SKM-1 treated with dmso at 0.1 percent for 144 hours (cell line): ENCODE results near the gene SYTL5.
"Not testable (repeated sequence)": the region's sequence is repeated elsewhere in the genome, so short reads cannot be mapped to it uniquely, and the experiment has no call there.

Source experiments
- DNase-seq: peaks from one replicate; lab custom pipeline; 2025; ENCODE audit not compliant: unreplicated experiment; lab: John Stamatoyannopoulos, UW

SYTL5 gene

GRCh38 chrX:38006291-38006690 lies at the start of gene SYTL5:
Gene SYTL5 (plus strand): TSS chrX:38006553. CDS start chrX:38033890, 27,337 bp downstream.
- no peak for DNase-seq

- no peak for DNase-seq
Observed at GRCh38 chrX:37958525-37959211, 47.7 kb upstream of the SYTL5 start.

GRCh38 chrX:37959212-37960021 lies 46.9 kb upstream of the SYTL5 start:
- no peak for DNase-seq

GRCh38 chrX:37961118-37961517 lies 45.2 kb upstream of the SYTL5 start:
- no peak for DNase-seq

- DNase-seq = no peak
Observed at GRCh38 chrX:37967714-37968113, 38.6 kb upstream of the SYTL5 start.

- DNase-seq = no peak
Observed at GRCh38 chrX:37975421-37975820, 30.9 kb upstream of the SYTL5 start.

- DNase-seq = no peak
Observed at GRCh38 chrX:37976153-37976552, 30.2 kb upstream of the SYTL5 start.

GRCh38 chrX:37984880-37985279 lies 21.5 kb upstream of the SYTL5 start:
- DNase-seq = no peak

GRCh38 chrX:37986893-37987292 lies 19.5 kb upstream of the SYTL5 start:
- no peak for DNase-seq

GRCh38 chrX:37989304-37989703 lies 17.0 kb upstream of the SYTL5 start:
- no peak for DNase-seq

- not testable (repeated sequence) for DNase-seq
Observed at GRCh38 chrX:37991303-37991702, 15.1 kb upstream of the SYTL5 start.

- DNase-seq = no peak
Observed at GRCh38 chrX:37993176-37993575, 13.2 kb upstream of the SYTL5 start.

GRCh38 chrX:37993837-37994619 lies 12.3 kb upstream of the SYTL5 start:
- peak; percentile 68 for DNase-seq

- DNase-seq = no peak
Observed at GRCh38 chrX:37995428-37995827, 10.9 kb upstream of the SYTL5 start.

GRCh38 chrX:37997096-37997495 lies 9.3 kb upstream of the SYTL5 start:
- DNase-seq = no peak

GRCh38 chrX:37998586-37999262 lies 7.6 kb upstream of the SYTL5 start:
- DNase-seq = no peak

GRCh38 chrX:38000706-38001105 lies 5.6 kb upstream of the SYTL5 start:
- no peak for DNase-seq

- DNase-seq = no peak
Observed at GRCh38 chrX:38004046-38004445, 2.3 kb upstream of the SYTL5 start.

- DNase-seq = no peak
Observed at GRCh38 chrX:38006778-38007177, 425 bp downstream of the SYTL5 start.

- DNase-seq = no peak
Observed at GRCh38 chrX:38008658-38009057, 2.3 kb downstream of the SYTL5 start.

GRCh38 chrX:38009641-38010040 lies 3.3 kb downstream of the SYTL5 start:
- no peak for DNase-seq
